A549 (cell line): ENCODE measurements around the gene DPYSL4. TPM values are rescaled to one million over a fixed set of nuclear protein-coding genes. Genes with fewer than 3 reads are reported as not detected.

Experiments used
- ATAC-seq, 2 experiments: fragments of 200-7000 bp in 1 of 2; fragments of >200 bp in 1 of 2; cut with Nextera tagmentation in 1 of 2; cut with Tn5 transposase in 1 of 2; 3 replicates each; pipeline versions ENCODE4 v1.8.0 to v1.9.1; 2018 to 2020; ENCODE audit warnings: mild to moderate bottlenecking in 1 of 2, moderate library complexity in 1 of 2
- CTCF ChIA-PET: fragments of 300-600 bp; sonication (Branson Sonifier 250); formaldehyde crosslinking; extraction: SDS; loops from one replicate; lab custom pipeline; 2021; ENCODE audit warnings: antibody characterized with exemption, inconsistent platforms; lab: Yijun Ruan, JAX
- POLR2A ChIA-PET: fragments of 350-600 bp; formaldehyde crosslinking; extraction: SDS; loops from one replicate; lab custom pipeline; 2021; ENCODE audit warnings: antibody characterized with exemption, inconsistent platforms; lab: Yijun Ruan, JAX
- DNase-seq, 2 experiments: peaks; one replicate each; pipeline versions ENCODE4 v3.0.0 to v3.0.0-alpha.2; 2011 to 2016; ENCODE audit warnings: low read depth in 1 of 2, low spot score in 1 of 2
- FAIRE-seq: peaks from 2 replicates; lab custom pipeline; 2011; peaks lifted over from hg19 to GRCh38; lab: Jason Lieb, UNC
- H3K27ac ChIP-seq, 2 experiments: fragments of >200 bp; sonication (Bioruptor Twin); formaldehyde crosslinking; 3 replicates each; pipeline ENCODE4 v1.5.1; 2016 to 2017
- H3K4me1 ChIP-seq: fragments of >200 bp; sonication (Bioruptor Twin); formaldehyde crosslinking; 3 replicates; pipeline ENCODE4 v1.6.1; 2016
- H3K4me2 ChIP-seq: fragments of >200 bp; sonication (Bioruptor Twin); formaldehyde crosslinking; 3 replicates; pipeline ENCODE4 v1.6.1; 2016
- H3K4me3 ChIP-seq: fragments of >200 bp; sonication (Bioruptor Twin); formaldehyde crosslinking; 3 replicates; pipeline ENCODE4 v1.5.1; 2016
- H3K9me3 ChIP-seq: fragments of >200 bp; sonication (Bioruptor Twin); formaldehyde crosslinking; 3 replicates; pipeline ENCODE4 v1.6.1; 2016
- CBX8 ChIP-seq: fragments of 200-600 bp; sonication (generic); IDR thresholded peaks from 2 replicates; pipeline ENCODE4 v1.6.1; 2016
- EHMT2 ChIP-seq: fragments of 200-600 bp; sonication (generic); IDR thresholded peaks from 2 replicates; pipeline ENCODE4 v1.6.1; 2016; ENCODE audit warnings: antibody characterized with exemption, low read depth, mild to moderate bottlenecking, moderate library complexity
- ESRRA ChIP-seq: fragments of 150-350 bp; IDR thresholded peaks from 2 replicates; pipeline ENCODE4 v1.6.1; 2014; ENCODE audit warnings: mild to moderate bottlenecking, low read length, borderline replicate concordance
- FOSB ChIP-seq: fragments of 250-450 bp; sonication (Bioruptor Pico); IDR thresholded peaks from 2 replicates; pipeline ENCODE4 v1.5.0; 2020; ENCODE audit warnings: mild to moderate bottlenecking, moderate library complexity
- FOSL2 ChIP-seq, 2 experiments: fragments of 450-650 bp in 1 of 2; fragments of >200 bp in 1 of 2; sonication (Bioruptor Twin) in 1 of 2; formaldehyde crosslinking; IDR thresholded peaks; 2 replicates each; pipeline versions ENCODE4 v1.5.0 to v1.6.1; 2016 to 2020; ENCODE audit warnings: mild to moderate bottlenecking in 1 of 2, moderate library complexity in 1 of 2
- GATA3 ChIP-seq: IDR thresholded peaks from 2 replicates; pipeline ENCODE4 v1.6.1; 2012; ENCODE audit warnings: borderline replicate concordance
- HES2 ChIP-seq: fragments of >200 bp; sonication (Bioruptor Twin); formaldehyde crosslinking; IDR thresholded peaks from 2 replicates; pipeline ENCODE4 v1.6.1; 2016
- HOXA7 ChIP-seq: fragments of 250-450 bp; sonication (Bioruptor Pico); IDR thresholded peaks from 2 replicates; pipeline ENCODE4 v1.5.0; 2020; ENCODE audit warnings: mild to moderate bottlenecking, moderate library complexity
- JUN ChIP-seq, 2 experiments: fragments of >200 bp; sonication (Bioruptor Twin); formaldehyde crosslinking; IDR thresholded peaks; 2 replicates in 1 of 2; 3 replicates in 1 of 2; pipeline ENCODE4 v1.6.1; 2016 to 2017
- JUNB ChIP-seq: fragments of >200 bp; sonication (Bioruptor Twin); formaldehyde crosslinking; IDR thresholded peaks from 2 replicates; pipeline ENCODE4 v1.6.1; 2016
- KDM1A ChIP-seq: fragments of 200-600 bp; sonication (generic); IDR thresholded peaks from 2 replicates; pipeline ENCODE4 v1.6.1; 2016; ENCODE audit warnings: low read depth, mild to moderate bottlenecking
- MYC ChIP-seq: IDR thresholded peaks from 2 replicates; pipeline ENCODE4 v1.6.1; 2012; ENCODE audit warnings: mild to moderate bottlenecking, inconsistent platforms, low read length, improper control_type of control experiment, borderline replicate concordance
- POLR2A ChIP-seq: IDR thresholded peaks from 2 replicates; pipeline ENCODE4 v1.6.1; 2012; ENCODE audit warnings: mild to moderate bottlenecking, low read length
- RARB ChIP-seq: fragments of 250-450 bp; sonication (Bioruptor Pico); IDR thresholded peaks from 2 replicates; pipeline ENCODE4 v1.8.0; 2021; ENCODE audit warnings: mild to moderate bottlenecking, moderate library complexity
- RNF2 ChIP-seq: fragments of 200-600 bp; sonication (generic); IDR thresholded peaks from 2 replicates; pipeline ENCODE4 v1.6.1; 2016; ENCODE audit warnings: low read depth, mild to moderate bottlenecking, antibody characterized with exemption, moderate library complexity, borderline replicate concordance
- SREBF2 ChIP-seq: fragments of 450-650 bp; IDR thresholded peaks from 2 replicates; pipeline ENCODE4 v1.6.1; 2014; ENCODE audit warnings: mild to moderate bottlenecking, moderate library complexity
- TP53 ChIP-seq: fragments of 250-450 bp; sonication (Bioruptor Pico); IDR thresholded peaks from 2 replicates; pipeline ENCODE4 v1.5.0; 2021; ENCODE audit warnings: mild to moderate bottlenecking, moderate library complexity
- ZC3H11A ChIP-seq: fragments of 450-650 bp; IDR thresholded peaks from 2 replicates; pipeline ENCODE4 v1.6.1; 2014; ENCODE audit warnings: antibody characterized with exemption, mild to moderate bottlenecking
- ZFP36 ChIP-seq: fragments of 450-650 bp; IDR thresholded peaks from 2 replicates; pipeline ENCODE4 v1.6.1; 2014; ENCODE audit warnings: borderline replicate concordance; ENCODE audit not compliant: partially characterized antibody
- WGBS: methylation state at CpG from one replicate; pipeline ENCODE4 v1.1.6; 2017; ENCODE audit errors: missing lambda C conversion rate; 5-methylcytosine and 5-hydroxymethylcytosine counted together
- polyA plus RNA-seq, 4 experiments: library from polyadenylated mRNA; depleted of rRNA in 3 of 4; stranded (reverse); fragments of >200 nt; fragmentation: RNase III in 1 of 4; extraction: RNeasy Plus Mini Kit Qiagen cat#74134 plus additional on column Dnase treatment in 1 of 4; gene quantifications; 2 replicates in 3 of 4; 3 replicates in 1 of 4; pipeline ENCODE4 v1.2.3, GENCODE V29; 2011 to 2017
- TF ChIP-seq, protein P1 (sequence below): fragments of 200-600 bp; sonication (generic); IDR thresholded peaks from 2 replicates; pipeline ENCODE4 v1.6.1; 2016; ENCODE audit warnings: antibody characterized with exemption, mild to moderate bottlenecking, moderate library complexity
- TF ChIP-seq, protein P2 (sequence below): fragments of 250-450 bp; sonication (Bioruptor Pico); IDR thresholded peaks from 2 replicates; pipeline ENCODE4 v1.5.0; 2021; ENCODE audit warnings: mild to moderate bottlenecking, moderate library complexity, borderline replicate concordance
- TF ChIP-seq, protein P3 (sequence below): IDR thresholded peaks from 2 replicates; pipeline ENCODE4 v1.6.1; 2012
- TF ChIP-seq, protein P4 (sequence below): IDR thresholded peaks from 2 replicates; pipeline ENCODE4 v1.6.1; 2012

Gene DPYSL4
- polyA plus RNA-seq, 2 of the 4 experiments (the other 2 are of a cell fraction), result 2.9 to 14.1 TPM

DNA sequence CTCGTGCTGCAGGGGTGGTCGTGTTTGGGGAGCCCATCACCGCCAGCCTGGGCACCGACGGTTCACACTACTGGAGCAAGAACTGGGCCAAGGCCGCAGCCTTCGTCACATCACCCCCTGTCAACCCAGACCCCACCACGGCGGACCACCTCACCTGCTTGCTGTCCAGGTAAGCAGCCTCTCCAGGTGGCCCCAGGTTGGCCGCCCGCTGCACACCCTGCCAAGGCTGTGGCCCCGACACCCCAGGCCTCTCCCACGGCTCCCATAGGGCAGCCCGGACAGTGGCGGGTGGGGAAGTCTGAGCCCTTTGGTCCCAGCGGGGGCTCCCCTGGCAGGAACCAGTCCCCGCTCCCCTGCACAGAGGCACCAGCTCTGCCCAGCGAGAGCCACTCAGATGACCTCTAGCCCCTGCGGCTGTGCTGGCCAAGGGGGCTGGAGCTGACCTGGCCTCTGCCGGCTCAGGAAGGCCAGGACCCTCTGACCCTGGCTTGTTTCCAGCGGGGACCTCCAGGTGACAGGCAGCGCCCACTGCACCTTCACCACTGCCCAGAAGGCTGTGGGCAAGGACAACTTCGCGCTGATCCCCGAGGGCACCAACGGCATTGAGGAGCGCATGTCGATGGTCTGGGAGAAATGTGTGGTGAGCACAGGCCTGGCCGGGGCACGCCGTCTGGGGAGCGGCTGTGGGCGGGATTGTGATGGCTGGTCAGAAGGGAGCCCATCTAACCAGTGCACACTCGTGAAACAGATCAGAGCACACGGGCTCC, 13.8 kb downstream of the DPYSL4 start:
- CTCF ChIA-PET, result no interaction called here
- Histone ChIP-seq H3K27ac (no peak overlapping the region), H3K9me3 (no peaks in the 10 kb centered on the region), H3K4me2 (no peak overlapping the region), H3K4me3 (no peak overlapping the region), H3K4me1 (no peaks in the 10 kb centered on the region)
- FAIRE-seq, result no peak
- POLR2A ChIA-PET, result no interaction called here
- DNase-seq, result no peak
- ATAC-seq, result no peak
- WGBS, result 90% methylated on average over 27 of the region's 35 CpGs
- TF ChIP-seq RARB (CRISPR knock-in tag), result no peak
- TF ChIP-seq GATA3, result no peak
- no peak for TF ChIP-seq JUN (IDR thresholded peaks at IDR 0.05)
- TF ChIP-seq, protein P1, sequence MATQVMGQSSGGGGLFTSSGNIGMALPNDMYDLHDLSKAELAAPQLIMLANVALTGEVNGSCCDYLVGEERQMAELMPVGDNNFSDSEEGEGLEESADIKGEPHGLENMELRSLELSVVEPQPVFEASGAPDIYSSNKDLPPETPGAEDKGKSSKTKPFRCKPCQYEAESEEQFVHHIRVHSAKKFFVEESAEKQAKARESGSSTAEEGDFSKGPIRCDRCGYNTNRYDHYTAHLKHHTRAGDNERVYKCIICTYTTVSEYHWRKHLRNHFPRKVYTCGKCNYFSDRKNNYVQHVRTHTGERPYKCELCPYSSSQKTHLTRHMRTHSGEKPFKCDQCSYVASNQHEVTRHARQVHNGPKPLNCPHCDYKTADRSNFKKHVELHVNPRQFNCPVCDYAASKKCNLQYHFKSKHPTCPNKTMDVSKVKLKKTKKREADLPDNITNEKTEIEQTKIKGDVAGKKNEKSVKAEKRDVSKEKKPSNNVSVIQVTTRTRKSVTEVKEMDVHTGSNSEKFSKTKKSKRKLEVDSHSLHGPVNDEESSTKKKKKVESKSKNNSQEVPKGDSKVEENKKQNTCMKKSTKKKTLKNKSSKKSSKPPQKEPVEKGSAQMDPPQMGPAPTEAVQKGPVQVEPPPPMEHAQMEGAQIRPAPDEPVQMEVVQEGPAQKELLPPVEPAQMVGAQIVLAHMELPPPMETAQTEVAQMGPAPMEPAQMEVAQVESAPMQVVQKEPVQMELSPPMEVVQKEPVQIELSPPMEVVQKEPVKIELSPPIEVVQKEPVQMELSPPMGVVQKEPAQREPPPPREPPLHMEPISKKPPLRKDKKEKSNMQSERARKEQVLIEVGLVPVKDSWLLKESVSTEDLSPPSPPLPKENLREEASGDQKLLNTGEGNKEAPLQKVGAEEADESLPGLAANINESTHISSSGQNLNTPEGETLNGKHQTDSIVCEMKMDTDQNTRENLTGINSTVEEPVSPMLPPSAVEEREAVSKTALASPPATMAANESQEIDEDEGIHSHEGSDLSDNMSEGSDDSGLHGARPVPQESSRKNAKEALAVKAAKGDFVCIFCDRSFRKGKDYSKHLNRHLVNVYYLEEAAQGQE, result no peak
- TF ChIP-seq POLR2A, result no peak
- no peak for TF ChIP-seq SREBF2
- no peak for TF ChIP-seq FOSB (CRISPR knock-in tag)
- no peak for TF ChIP-seq HOXA7 (CRISPR knock-in tag)
- no peak for TF ChIP-seq HES2
- TF ChIP-seq TP53, result no peak
- TF ChIP-seq ESRRA, result no peak
- TF ChIP-seq ZC3H11A, result no peak
- no peak for TF ChIP-seq ZFP36
- TF ChIP-seq KDM1A, result no peak
- TF ChIP-seq CBX8, result no peak
- TF ChIP-seq JUNB, result no peak
- no peak for TF ChIP-seq FOSL2 (IDR thresholded peaks at IDR 0.05)
- no peak for TF ChIP-seq FOSL2 (CRISPR knock-in tag; IDR thresholded peaks at IDR 0.05)
- TF ChIP-seq MYC, result no peak
- no peak for TF ChIP-seq RNF2

DNA sequence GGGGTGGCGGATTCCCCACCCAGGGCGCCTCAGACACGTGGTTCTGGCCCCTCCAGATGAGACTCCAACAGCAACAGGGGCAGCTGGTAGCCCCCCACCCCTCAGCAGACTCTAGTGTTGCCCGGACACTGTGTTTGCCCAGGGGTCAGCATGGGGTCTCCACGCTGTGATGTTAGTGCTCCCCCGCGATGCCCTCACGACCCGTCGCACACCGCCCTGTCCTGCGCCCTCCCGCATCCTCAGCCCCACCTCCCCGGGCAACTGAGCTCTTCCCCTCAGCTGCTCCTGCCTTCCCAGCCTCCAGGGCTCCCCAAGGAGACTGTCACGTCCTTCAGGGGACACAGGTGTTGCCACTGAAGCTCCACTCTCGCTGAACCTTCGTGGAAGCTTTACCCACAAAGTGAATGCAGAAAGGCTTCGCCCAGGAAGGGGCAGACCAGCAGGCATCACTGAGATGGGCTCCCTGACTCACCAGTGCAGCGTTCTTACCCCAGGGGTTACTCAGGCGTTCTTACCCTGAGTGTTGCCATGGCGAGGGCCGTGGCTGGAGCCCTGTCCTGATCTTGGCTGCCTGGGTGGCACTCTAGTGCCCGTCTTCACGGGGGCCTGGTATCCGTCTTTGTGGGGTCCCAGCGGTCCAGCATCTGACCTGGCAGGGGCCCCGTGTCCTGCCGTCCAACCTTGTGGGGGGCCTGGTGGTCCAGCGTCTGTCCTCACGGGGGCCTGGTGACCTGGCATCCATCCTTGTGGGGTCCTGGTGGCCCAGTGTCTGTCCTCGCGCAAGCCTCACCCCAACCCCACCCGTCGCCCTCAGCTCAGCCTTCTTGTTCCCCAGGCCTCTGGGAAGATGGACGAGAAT, 14.6 kb downstream of the DPYSL4 start:
- Histone ChIP-seq H3K9me3 (no peaks in the 10 kb centered on the region), H3K27ac (no peak overlapping the region), H3K4me1 (no peaks in the 10 kb centered on the region), H3K4me2 (no peak overlapping the region), H3K4me3 (no peak overlapping the region)
- no peak for ATAC-seq
- FAIRE-seq, result no peak
- POLR2A ChIA-PET, result no interaction called here
- WGBS, result 91% methylated on average over 28 of the region's 35 CpGs
- TF ChIP-seq EHMT2 (no peak), FOSL2 (IDR thresholded peaks at IDR 0.05) (no peak), FOSL2 (CRISPR knock-in tag; IDR thresholded peaks at IDR 0.05) (no peak)
- TF ChIP-seq, protein P2, sequence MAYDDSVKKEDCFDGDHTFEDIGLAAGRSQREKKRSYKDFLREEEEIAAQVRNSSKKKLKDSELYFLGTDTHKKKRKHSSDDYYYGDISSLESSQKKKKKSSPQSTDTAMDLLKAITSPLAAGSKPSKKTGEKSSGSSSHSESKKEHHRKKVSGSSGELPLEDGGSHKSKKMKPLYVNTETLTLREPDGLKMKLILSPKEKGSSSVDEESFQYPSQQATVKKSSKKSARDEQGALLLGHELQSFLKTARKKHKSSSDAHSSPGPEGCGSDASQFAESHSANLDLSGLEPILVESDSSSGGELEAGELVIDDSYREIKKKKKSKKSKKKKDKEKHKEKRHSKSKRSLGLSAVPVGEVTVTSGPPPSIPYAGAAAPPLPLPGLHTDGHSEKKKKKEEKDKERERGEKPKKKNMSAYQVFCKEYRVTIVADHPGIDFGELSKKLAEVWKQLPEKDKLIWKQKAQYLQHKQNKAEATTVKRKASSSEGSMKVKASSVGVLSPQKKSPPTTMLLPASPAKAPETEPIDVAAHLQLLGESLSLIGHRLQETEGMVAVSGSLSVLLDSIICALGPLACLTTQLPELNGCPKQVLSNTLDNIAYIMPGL (CRISPR knock-in tag), result no peak
- TF ChIP-seq, protein P3, sequence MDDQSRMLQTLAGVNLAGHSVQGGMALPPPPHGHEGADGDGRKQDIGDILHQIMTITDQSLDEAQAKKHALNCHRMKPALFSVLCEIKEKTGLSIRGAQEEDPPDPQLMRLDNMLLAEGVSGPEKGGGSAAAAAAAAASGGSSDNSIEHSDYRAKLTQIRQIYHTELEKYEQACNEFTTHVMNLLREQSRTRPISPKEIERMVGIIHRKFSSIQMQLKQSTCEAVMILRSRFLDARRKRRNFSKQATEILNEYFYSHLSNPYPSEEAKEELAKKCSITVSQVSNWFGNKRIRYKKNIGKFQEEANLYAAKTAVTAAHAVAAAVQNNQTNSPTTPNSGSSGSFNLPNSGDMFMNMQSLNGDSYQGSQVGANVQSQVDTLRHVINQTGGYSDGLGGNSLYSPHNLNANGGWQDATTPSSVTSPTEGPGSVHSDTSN, result no peak
- TF ChIP-seq, protein P4, sequence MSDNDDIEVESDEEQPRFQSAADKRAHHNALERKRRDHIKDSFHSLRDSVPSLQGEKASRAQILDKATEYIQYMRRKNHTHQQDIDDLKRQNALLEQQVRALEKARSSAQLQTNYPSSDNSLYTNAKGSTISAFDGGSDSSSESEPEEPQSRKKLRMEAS, result no peak
- CTCF ChIA-PET, result interaction anchor here (0.7 kb wide), 1 partner anchor 9 kb away, joined by 3 read pairs; no protein-coding TSS in a partner anchor
- DNase-seq, result no peak
